K562 (cell line): ENCODE data around the gene M6PR. TPM values are rescaled to one million over a fixed set of nuclear protein-coding genes. Genes with fewer than 3 reads are reported as not detected.
A peak's percentile ranks its signal among the peaks of the same experiment; 100 is the strongest.

Source experiments
- ATAC-seq: fragments of 200-7000 bp; cut with Tn5 transposase; 3 replicates; pipeline ENCODE4 v1.9.1; 2020; ENCODE audit warnings: moderate library complexity
- BruUV-seq: library from RNA; stranded (reverse); fragments of 400-500 nt; replicated peaks from 2 replicates; lab custom pipeline; 2021; lab: Mats Ljungman, UMichigan
- CTCF ChIA-PET: fragments of 300-600 bp; formaldehyde crosslinking; extraction: SDS; loops from one replicate; lab custom pipeline; 2021; ENCODE audit warnings: low intra/inter-chr PET ratio; lab: Yijun Ruan, JAX
- POLR2A ChIA-PET: fragments of 300-600, 350-650 bp; sonication (Branson Sonifier 250); formaldehyde crosslinking; extraction: SDS; loops from one replicate; lab custom pipeline; 2021; ENCODE audit warnings: antibody characterized with exemption, inconsistent platforms; lab: Yijun Ruan, JAX
- DNase-seq, 4 experiments: peaks; one replicate each; pipeline versions ENCODE4 v3.0.0 to v3.0.0-alpha.2; 2011 to 2018; ENCODE audit warnings: low spot score in 3 of 4, mixed read lengths in 3 of 4; ENCODE audit errors: extremely low read depth in 1 of 4
- FAIRE-seq: peaks from 2 replicates; lab custom pipeline; 2011; peaks lifted over from hg19 to GRCh38; lab: Jason Lieb, UNC
- H2AFZ ChIP-seq: 2 replicates; pipeline ENCODE4 v1.6.0; 2011; ENCODE audit warnings: low read depth, low read length, control low read depth, inconsistent platforms
- H3K27ac ChIP-seq: fragments of 200-600 bp; 3 replicates; pipeline ENCODE4 v1.8.0; 2011; ENCODE audit warnings: low read depth, mild to moderate bottlenecking, control low read depth, inconsistent platforms, low read length, moderate library complexity, mixed read lengths; ENCODE audit errors: extremely low read depth
- H3K27me3 ChIP-seq, 2 experiments: fragments of 300-600 bp in 1 of 2; 2 replicates in 1 of 2; 3 replicates in 1 of 2; pipeline versions ENCODE4 v1.6.0 to v1.8.0; 2011; ENCODE audit warnings: inconsistent platforms in 2 of 2, low read length in 2 of 2, mild to moderate bottlenecking in 1 of 2, mixed read lengths in 1 of 2, moderate library complexity in 1 of 2; ENCODE audit not compliant: control insufficient read depth in 2 of 2, insufficient read depth in 2 of 2
- H3K36me3 ChIP-seq: fragments of 300-600 bp; 3 replicates; pipeline ENCODE4 v1.8.0; 2011; ENCODE audit warnings: mild to moderate bottlenecking, low read length, inconsistent platforms; ENCODE audit not compliant: control insufficient read depth, insufficient read depth
- H3K4me1 ChIP-seq, 2 experiments: fragments of 200-600 bp in 1 of 2; replicated peaks in 1 of 2; 2 replicates in 1 of 2; 3 replicates in 1 of 2; pipeline versions ENCODE4 v1.5.1 to v1.8.0; 2011; ENCODE audit warnings: inconsistent platforms in 2 of 2, low read length in 2 of 2, mild to moderate bottlenecking in 1 of 2, mixed read lengths in 1 of 2, moderate library complexity in 1 of 2; ENCODE audit not compliant: control insufficient read depth in 2 of 2, insufficient read depth in 2 of 2
- H3K4me2 ChIP-seq: 2 replicates; pipeline ENCODE4 v1.6.1; 2011; ENCODE audit warnings: low read length, control low read depth, inconsistent platforms, mixed read lengths; ENCODE audit not compliant: insufficient read depth
- H3K4me3 ChIP-seq: fragments of 200-600 bp; sonication (generic), shearing (Covaris generic); 2 replicates; pipeline ENCODE4 v1.5.1; 2016; ENCODE audit warnings: control low read depth, inconsistent platforms
- H3K79me2 ChIP-seq: fragments of 200-600 bp; 3 replicates; pipeline ENCODE4 v1.8.0; 2011; ENCODE audit warnings: low read length, inconsistent platforms; ENCODE audit not compliant: control insufficient read depth, insufficient read depth
- H3K9ac ChIP-seq, 2 experiments: 2 replicates each; pipeline versions ENCODE4 v1.6.0 to v1.6.1; 2011; ENCODE audit warnings: low read depth in 2 of 2, low read length in 2 of 2, control low read depth in 1 of 2, inconsistent platforms in 1 of 2, mild to moderate bottlenecking in 1 of 2, mixed read lengths in 1 of 2; ENCODE audit not compliant: insufficient read depth in 1 of 2
- H3K9me1 ChIP-seq: one replicate; pipeline ENCODE4 v1.6.0; 2011; ENCODE audit warnings: inconsistent platforms, mild to moderate bottlenecking, low read length, moderate library complexity; ENCODE audit not compliant: control insufficient read depth, insufficient read depth
- H3K9me3 ChIP-seq: replicated peaks from 2 replicates; pipeline ENCODE4 v1.5.1; 2011; ENCODE audit warnings: low read depth, low read length, inconsistent platforms; ENCODE audit not compliant: control insufficient read depth, insufficient read depth
- H4K20me1 ChIP-seq: replicated peaks from 2 replicates; pipeline ENCODE4 v1.6.1; 2011; ENCODE audit warnings: low read length, inconsistent platforms, mixed read lengths; ENCODE audit not compliant: control insufficient read depth, insufficient read depth
- BCOR ChIP-seq: fragments of 450-650 bp; IDR thresholded peaks from 2 replicates; pipeline ENCODE4 v1.6.1; 2016
- ETS2 ChIP-seq: IDR thresholded peaks from 2 replicates; pipeline ENCODE4 v1.6.1; 2016; ENCODE audit warnings: borderline replicate concordance, missing genetic modification characterization, mild to moderate bottlenecking, moderate library complexity, missing compliant biosample characterization; ENCODE audit not compliant: poor library complexity, severe bottlenecking
- RBM25 ChIP-seq: fragments of 200-400 bp; formaldehyde crosslinking; IDR thresholded peaks from 2 replicates; pipeline ENCODE4 v1.6.1; 2018; ENCODE audit warnings: low read length, low read depth, moderate library complexity; ENCODE audit not compliant: severe bottlenecking
- TFAP4 ChIP-seq: sonication (generic); formaldehyde crosslinking; IDR thresholded peaks from 2 replicates; pipeline ENCODE4 v1.8.0; 2022; ENCODE audit warnings: missing genetic modification reagents, mild to moderate bottlenecking, moderate library complexity, borderline replicate concordance
- ZNF121 ChIP-seq: sonication (generic); formaldehyde crosslinking; conservative IDR thresholded peaks from 2 replicates; pipeline ENCODE4 v1.8.0; 2022; ENCODE audit warnings: missing genetic modification reagents
- ZNF561 ChIP-seq: fragments of 450-650 bp; formaldehyde crosslinking; conservative IDR thresholded peaks from 2 replicates; pipeline ENCODE4 v1.4.0; 2020; ENCODE audit warnings: mild to moderate bottlenecking, moderate library complexity
- whole genome bisulfite sequencing: fragments of 100-300 bp; shearing (Covaris generic); methylation state at CpG from one replicate; pipeline ENCODE4 v1.1.6; 2016; ENCODE audit warnings: low coverage, mixed read lengths; ENCODE audit not compliant: insufficient coverage; ENCODE audit errors: missing lambda C conversion rate; 5-methylcytosine and 5-hydroxymethylcytosine counted together
- in situ Hi-C: fragments of 300-500 bp; cut with MboI; formaldehyde crosslinking; loops from 4 replicates; pipeline ENCODE4 v1.15.0; 2018; ENCODE audit warnings: inconsistent platforms, mixed read lengths
- intact Hi-C: fragments of 100-400 bp; cut with micrococcal nuclease; formaldehyde crosslinking; loops from 2 replicates; pipeline ENCODE4 v1.14.2; 2022
- polyA plus RNA-seq, 8 experiments: library from polyadenylated mRNA; depleted of rRNA in 4 of 8; stranded (reverse) in 5 of 8; unstranded in 3 of 8; fragments of >200 nt; fragmentation: Nextera tagmentation in 2 of 8; fragmentation: Illumina TruSeq in 1 of 8; extraction: Ambion mirVana in 2 of 8; extraction: Trizol in 1 of 8; gene quantifications; 2 replicates each; pipeline versions ENCODE4 v1.2.1 to v1.2.3, GENCODE V29; 2011 to 2014; ENCODE audit warnings: inconsistent platforms in 1 of 8, missing spikeins in 1 of 8
- total RNA-seq, 7 experiments: library from RNA; depleted of rRNA in 6 of 7; stranded (reverse); fragments of >200 nt in 6 of 7; fragmentation: Illumina TruSeq in 2 of 7; extraction: Trizol in 2 of 7; gene quantifications; 2 replicates each; pipeline versions ENCODE4 v1.2.1 to v1.2.3, GENCODE V29; 2011 to 2021; ENCODE audit warnings: low replicate concordance in 1 of 7
- TF ChIP-seq, protein P1 (sequence below), 3 experiments: IDR thresholded peaks in 2 of 3; conservative IDR thresholded peaks in 1 of 3; 2 replicates each; pipeline ENCODE4 v1.5.1; 2011 to 2012; ENCODE audit warnings: low read length in 3 of 3, mild to moderate bottlenecking in 3 of 3, control low read depth in 2 of 3, improper control_type of control experiment in 1 of 3, inconsistent platforms in 1 of 3, low read depth in 1 of 3, mixed read lengths in 1 of 3, moderate library complexity in 1 of 3; ENCODE audit not compliant: insufficient read depth in 2 of 3

M6PR gene
- total and polyA plus RNA-seq, 9 of the 15 experiments (the other 6 are each of a cell fraction or from before 2014, with no cell fraction given) = 78.6 to 159 (median 112) TPM

GRCh38 chr12:8950702-8951478 lies 1.4 kb upstream of the M6PR start:
- Histone ChIP-seq H3K4me1 (peaks cover 0 to 8% of the 10 kb centered on the region in 2 experiments; a peak in 2 of 5 replicates), H3K79me2 (peaks cover 55% of the 10 kb centered on the region), H3K36me3 (peaks cover 11% of the 10 kb centered on the region), H3K4me2 (peak overlapping the region; percentile 98), H3K9me3 (no peaks in the 10 kb centered on the region), H3K9ac (peak overlapping the region; percentile 95 to 96; a peak in 3 of 4 replicates), H3K27ac (peak overlapping the region; percentile 96), H3K9me1 (no peaks in the 10 kb centered on the region), H3K4me3 (peak overlapping the region; percentile 96), H3K27me3 (no peaks in the 10 kb centered on the region), H2AFZ (peak overlapping the region; percentile 97), H4K20me1 (peaks cover 8% of the 10 kb centered on the region; the same call in 1 of the 2 replicates)
- ChIA-PET CTCF (interaction anchor here (2.1 to 2.2 kb wide), 2 partner anchors 88 to 99 kb away, joined by 12 to 14 read pairs; no protein-coding TSS in a partner anchor), POLR2A (interaction anchor here (0.6 to 1.2 kb wide), 2 partner anchors 9 to 72 kb away, joined by 3 read pairs; no protein-coding TSS in a partner anchor)
- no peak for DNase-seq
- 15% methylated on average over 9 of the region's 9 CpGs for WGBS
- in situ Hi-C loops = no loop called here
- FAIRE-seq = peak; percentile 52
- no peak for ATAC-seq
- BruUV-seq = no TSS peak
- intact Hi-C loops = loop anchor here (1.0 kb wide), 1 partner anchor 88 kb away; no protein-coding TSS in a partner anchor
- TF ChIP-seq, protein P1, sequence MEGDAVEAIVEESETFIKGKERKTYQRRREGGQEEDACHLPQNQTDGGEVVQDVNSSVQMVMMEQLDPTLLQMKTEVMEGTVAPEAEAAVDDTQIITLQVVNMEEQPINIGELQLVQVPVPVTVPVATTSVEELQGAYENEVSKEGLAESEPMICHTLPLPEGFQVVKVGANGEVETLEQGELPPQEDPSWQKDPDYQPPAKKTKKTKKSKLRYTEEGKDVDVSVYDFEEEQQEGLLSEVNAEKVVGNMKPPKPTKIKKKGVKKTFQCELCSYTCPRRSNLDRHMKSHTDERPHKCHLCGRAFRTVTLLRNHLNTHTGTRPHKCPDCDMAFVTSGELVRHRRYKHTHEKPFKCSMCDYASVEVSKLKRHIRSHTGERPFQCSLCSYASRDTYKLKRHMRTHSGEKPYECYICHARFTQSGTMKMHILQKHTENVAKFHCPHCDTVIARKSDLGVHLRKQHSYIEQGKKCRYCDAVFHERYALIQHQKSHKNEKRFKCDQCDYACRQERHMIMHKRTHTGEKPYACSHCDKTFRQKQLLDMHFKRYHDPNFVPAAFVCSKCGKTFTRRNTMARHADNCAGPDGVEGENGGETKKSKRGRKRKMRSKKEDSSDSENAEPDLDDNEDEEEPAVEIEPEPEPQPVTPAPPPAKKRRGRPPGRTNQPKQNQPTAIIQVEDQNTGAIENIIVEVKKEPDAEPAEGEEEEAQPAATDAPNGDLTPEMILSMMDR (IDR thresholded peaks at IDR 0.05 in 2 of 3, conservative IDR thresholded peaks at IDR 0.05 in 1 of 3; ENCODE audit: insufficient read depth in 2 of 3, low read depth in 1 of 3, low read length in 3 of 3) = 0 out of 6 replicates have a peak, but pooled peaks of 1 of the 3 experiments have one; percentile 16
- TF ChIP-seq BCOR = 0 out of 2 replicates have a peak, but pooled peaks have one; percentile 28
- TF ChIP-seq ZNF561 (CRISPR knock-in tag) = no peak
- peak; percentile 25; the same call in 1 of the 2 replicates for TF ChIP-seq TFAP4 (CRISPR knock-in tag)
- no peak for TF ChIP-seq ETS2
- peak; percentile 39 for TF ChIP-seq RBM25
- peak; percentile 88 for TF ChIP-seq ZNF121 (CRISPR knock-in tag)
